A673 (cell line): Measurements from ENCODE around the gene BTBD16. TPM values are rescaled to one million over a fixed set of nuclear protein-coding genes. Genes with fewer than 3 reads are reported as not detected.

Experiments used
- BruUV-seq: library from RNA; stranded (reverse); fragments of 400-500 nt; replicated peaks from 2 replicates; lab custom pipeline; 2021; lab: Mats Ljungman, UMichigan
- CTCF ChIA-PET: fragments of 300-600 bp; sonication (Branson Sonifier 250); formaldehyde crosslinking; loops from one replicate; lab custom pipeline; 2022; ENCODE audit warnings: antibody characterized with exemption; lab: Charles Lee
- POLR2A ChIA-PET: fragments of 300-600 bp; sonication (Branson Sonifier 250); formaldehyde crosslinking; loops from one replicate; lab custom pipeline; 2022; ENCODE audit warnings: antibody characterized with exemption; ENCODE audit not compliant: low non-redundant PET; lab: Charles Lee
- DNase-seq: peaks from one replicate; pipeline ENCODE4 v3.0.0-alpha.2; 2015; ENCODE audit warnings: low spot score
- H3K27ac ChIP-seq: fragments of 200-600 bp; sonication (generic); 2 replicates; pipeline ENCODE4 v1.5.1; 2016; ENCODE audit warnings: mixed run types, low read depth, mild to moderate bottlenecking, mixed read lengths, antibody characterized with exemption, low read length; ENCODE audit not compliant: poor library complexity, severe bottlenecking
- H3K27me3 ChIP-seq: fragments of 200-600 bp; sonication (generic); replicated peaks from 2 replicates; pipeline ENCODE4 v1.6.1; 2017; ENCODE audit warnings: mixed run types, low read depth, mild to moderate bottlenecking, mixed read lengths, antibody characterized with exemption, low read length; ENCODE audit not compliant: insufficient read depth, poor library complexity
- H3K36me3 ChIP-seq: fragments of 200-600 bp; sonication (generic); 2 replicates; pipeline ENCODE4 v1.6.1; 2016; ENCODE audit warnings: mixed run types, mild to moderate bottlenecking, mixed read lengths, antibody characterized with exemption, low read length; ENCODE audit not compliant: insufficient read depth, poor library complexity, severe bottlenecking
- H3K4me1 ChIP-seq: fragments of 200-600 bp; sonication (generic); 2 replicates; pipeline ENCODE4 v1.6.1; 2017; ENCODE audit warnings: mixed run types, mild to moderate bottlenecking, mixed read lengths, antibody characterized with exemption, low read length; ENCODE audit not compliant: insufficient read depth, poor library complexity, severe bottlenecking
- H3K4me3 ChIP-seq: fragments of 200-600 bp; sonication (generic); 2 replicates; pipeline ENCODE4 v1.5.1; 2016; ENCODE audit warnings: low read depth, mixed run types, mild to moderate bottlenecking, mixed read lengths, low read length; ENCODE audit not compliant: poor library complexity, severe bottlenecking
- H3K9me3 ChIP-seq: fragments of 200-600 bp; sonication (generic); 2 replicates; pipeline ENCODE4 v1.6.1; 2016; ENCODE audit warnings: mixed run types, low read depth, mild to moderate bottlenecking, mixed read lengths, antibody characterized with exemption, low read length; ENCODE audit not compliant: poor library complexity, severe bottlenecking
- CTCF ChIP-seq: fragments of 300-800, 200-600 bp; sonication (generic); conservative IDR thresholded peaks from 2 replicates; pipeline ENCODE4 v1.5.1; 2017; ENCODE audit warnings: low read depth, mild to moderate bottlenecking, antibody characterized with exemption, low read length, moderate library complexity, mixed read lengths
- EZH2 ChIP-seq: fragments of 200-600 bp; sonication (generic); IDR thresholded peaks from 2 replicates; pipeline ENCODE4 v1.6.1; 2017; ENCODE audit warnings: borderline replicate concordance, low read depth, mild to moderate bottlenecking, mixed read lengths, antibody characterized with exemption, low read length; ENCODE audit not compliant: poor library complexity, severe bottlenecking
- intact Hi-C: fragments of 100-400 bp; cut with micrococcal nuclease; formaldehyde crosslinking; loops from one replicate; pipeline ENCODE4 v1.10.0; 2022; ENCODE audit not compliant: unreplicated experiment
- total RNA-seq: library from RNA; stranded (reverse); gene quantifications from 2 replicates; pipeline ENCODE4 v1.2.3, GENCODE V29; 2021

BTBD16 gene
- total RNA-seq, 1 experiment from 2014 or later = not detected

- BruUV-seq = no TSS peak
- intact Hi-C loops = no loop called here
- no peak for DNase-seq
- no peaks in the 10 kb centered on the region for H3K9me3 ChIP-seq
- no peak for TF ChIP-seq CTCF
- no peak for TF ChIP-seq EZH2
- CTCF ChIA-PET = no interaction called here
- H3K36me3 ChIP-seq = no peaks in the 10 kb centered on the region
- peaks cover 49% of the 10 kb centered on the region for H3K27me3 ChIP-seq
- no peak overlapping the region for H3K4me3 ChIP-seq
- no peak overlapping the region for H3K27ac ChIP-seq
- POLR2A ChIA-PET = no interaction called here
- no peaks in the 10 kb centered on the region for H3K4me1 ChIP-seq
These were observed 60.7 kb downstream of the BTBD16 start for GRCh38 chr10:122331615-122332446.

- TF ChIP-seq CTCF = no peak
- TF ChIP-seq EZH2 = no peak
- DNase-seq = no peak
- ChIA-PET POLR2A (no interaction called here), CTCF (no interaction called here)
- BruUV-seq = no TSS peak
- Histone ChIP-seq H3K9me3 (no peaks in the 10 kb centered on the region), H3K36me3 (no peaks in the 10 kb centered on the region), H3K4me3 (no peak overlapping the region), H3K4me1 (no peaks in the 10 kb centered on the region), H3K27ac (no peak overlapping the region), H3K27me3 (peaks cover 49% of the 10 kb centered on the region)
- intact Hi-C loops = no loop called here
These were observed 61.9 kb downstream of the BTBD16 start for GRCh38 chr10:122333037-122333436.

- H3K36me3 ChIP-seq = no peaks in the 10 kb centered on the region
These were observed 65.2 kb downstream of the BTBD16 start for GRCh38 chr10:122336332-122336731.

More at GRCh38 chr10:122336332-122336731, 65.2 kb downstream of the BTBD16 start:
- Histone ChIP-seq H3K27me3 (peaks cover 23% of the 10 kb centered on the region), H3K9me3 (no peaks in the 10 kb centered on the region), H3K4me3 (no peak overlapping the region), H3K27ac (no peak overlapping the region), H3K4me1 (no peaks in the 10 kb centered on the region)
- intact Hi-C loops = no loop called here
- no TSS peak for BruUV-seq
- no peak for DNase-seq
- POLR2A ChIA-PET = no interaction called here
- TF ChIP-seq CTCF (no peak), EZH2 (no peak)
- CTCF ChIA-PET = no interaction called here
